NCI-H510A (cell line): ENCODE measurements around the gene LTA4H.
A peak's percentile ranks its signal among the peaks of the same experiment; 100 is the strongest.
"Not testable (repeated sequence)": the region's sequence is repeated elsewhere in the genome, so short reads cannot be mapped to it uniquely, and the experiment has no call there.

Experiments
- DNase-seq: peaks from one replicate; lab custom pipeline; 2025; lab: John Stamatoyannopoulos, UW

The LTA4H gene

DNA sequence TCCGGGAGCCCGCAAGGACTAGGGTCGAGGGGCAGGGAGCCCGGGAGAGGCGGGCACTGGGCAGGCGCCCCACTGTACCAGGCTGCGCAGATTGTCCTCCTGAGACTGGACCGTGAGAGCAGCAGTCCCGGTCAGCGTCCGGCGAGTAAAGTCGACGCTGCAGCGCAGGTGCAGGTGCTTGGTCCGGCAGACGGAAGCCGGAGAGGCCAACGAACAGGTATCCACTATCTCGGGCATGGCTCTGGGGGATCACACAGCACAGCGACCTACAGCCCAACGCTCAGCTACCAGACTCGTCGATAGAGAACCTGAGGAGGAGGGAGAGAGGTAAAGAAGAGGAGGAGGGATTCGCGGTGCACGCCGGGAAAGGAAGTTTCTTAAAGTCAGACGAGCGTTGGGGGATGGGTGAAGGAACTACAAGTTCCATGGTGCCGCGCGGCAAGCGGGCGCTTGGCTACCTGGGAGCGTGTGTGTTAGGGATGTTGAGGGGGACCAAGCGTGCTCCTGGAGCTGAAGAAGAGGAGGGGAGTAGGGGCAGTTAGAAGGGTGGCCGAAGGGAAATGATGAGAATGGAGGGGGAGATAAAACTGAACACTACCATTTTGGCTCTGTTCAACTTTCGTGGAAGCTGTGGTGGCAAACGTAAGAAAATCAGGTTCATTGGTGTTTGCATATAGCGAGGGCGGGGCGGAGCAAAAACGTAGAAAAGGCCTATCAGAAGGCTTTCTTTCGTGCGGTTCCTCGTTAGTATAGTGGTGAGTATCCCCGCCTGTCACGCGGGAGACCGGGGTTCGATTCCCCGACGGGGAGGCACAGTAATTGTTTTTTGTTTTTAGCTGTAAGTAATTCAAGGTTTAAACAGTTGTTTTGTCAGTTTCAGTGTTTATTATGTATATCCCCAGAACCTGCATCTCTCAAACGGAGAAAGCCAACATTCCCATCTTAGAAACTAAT, at the start of gene LTA4H:
TSS of gene LTA4H (minus strand) at position 305 of the 954 bp plus-strand sequence. CDS start at position 237, 68 bp downstream.
- DNase-seq = peak; percentile 99

DNA sequence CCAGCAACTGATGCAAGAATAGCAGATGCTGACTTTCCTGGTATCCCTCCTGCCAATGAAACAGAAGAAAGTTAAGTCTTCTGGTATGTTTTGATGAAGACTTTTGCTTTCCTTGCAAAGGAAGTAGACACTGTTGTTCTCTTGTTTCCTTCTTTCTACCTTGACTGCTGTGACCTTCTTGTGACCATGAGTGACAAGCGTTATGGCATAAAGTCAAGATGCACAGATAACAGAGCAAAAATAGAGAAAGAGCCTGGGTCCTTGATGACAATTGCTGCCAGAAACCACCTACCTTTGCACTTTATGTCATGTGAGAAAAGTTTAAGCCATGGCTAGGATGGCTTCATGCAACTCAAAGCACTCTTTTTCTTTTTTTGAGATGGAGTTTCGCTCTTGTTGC, 49.2 kb upstream of the LTA4H start:
- no peak for DNase-seq

DNA sequence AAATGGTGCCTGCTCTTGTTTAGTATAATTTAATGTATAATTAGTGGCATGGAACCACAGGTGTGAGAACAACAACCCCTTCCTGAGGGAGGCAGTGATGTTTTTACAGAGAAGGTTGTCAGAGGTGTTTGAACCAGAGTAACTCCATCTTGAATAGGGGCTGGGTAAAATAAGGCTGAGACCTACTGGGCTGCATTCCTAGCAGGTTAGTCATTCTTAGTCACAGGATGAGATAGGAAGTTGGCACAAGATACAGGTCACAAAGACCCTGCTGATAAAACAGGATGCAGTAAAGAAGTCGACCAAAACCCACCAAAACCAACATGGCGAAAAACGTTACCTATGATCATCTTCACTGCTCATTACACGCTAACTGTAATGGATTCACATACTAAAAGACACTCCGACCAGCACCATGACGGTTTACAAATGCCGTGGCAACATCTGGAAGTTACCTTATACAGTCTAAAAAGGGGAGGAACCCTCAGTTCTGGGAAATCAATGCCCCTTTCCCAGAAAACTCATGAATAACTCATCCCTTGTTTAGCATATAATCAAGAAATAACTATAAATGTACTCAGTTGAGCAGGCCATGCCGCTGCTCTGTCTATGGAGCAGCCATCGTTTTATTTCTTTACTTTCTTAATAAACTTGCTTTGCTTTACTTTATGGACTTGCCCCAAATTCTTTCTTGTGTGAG, 47.8 kb upstream of the LTA4H start:
- no peak for DNase-seq

DNA sequence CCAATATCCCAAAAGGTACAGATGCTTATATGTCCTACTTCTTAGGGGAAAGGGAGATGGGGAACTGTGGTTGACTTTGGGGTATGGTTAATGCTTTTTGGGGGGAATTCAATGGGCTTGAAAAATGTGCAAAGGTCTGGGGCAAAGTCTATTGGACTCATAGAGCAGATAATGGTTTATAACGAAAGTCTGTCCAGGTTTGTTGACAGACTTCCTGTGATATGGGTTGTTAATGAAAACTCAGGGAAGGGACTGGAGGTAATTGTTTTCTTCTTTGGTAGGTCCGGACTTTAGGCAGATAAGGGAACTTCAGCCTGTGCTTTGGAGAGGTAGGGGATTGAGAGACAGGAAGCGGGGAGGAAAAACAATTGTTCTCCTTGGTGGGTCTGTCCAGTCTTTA, 46.2 kb upstream of the LTA4H start:
- no peak for DNase-seq

DNA sequence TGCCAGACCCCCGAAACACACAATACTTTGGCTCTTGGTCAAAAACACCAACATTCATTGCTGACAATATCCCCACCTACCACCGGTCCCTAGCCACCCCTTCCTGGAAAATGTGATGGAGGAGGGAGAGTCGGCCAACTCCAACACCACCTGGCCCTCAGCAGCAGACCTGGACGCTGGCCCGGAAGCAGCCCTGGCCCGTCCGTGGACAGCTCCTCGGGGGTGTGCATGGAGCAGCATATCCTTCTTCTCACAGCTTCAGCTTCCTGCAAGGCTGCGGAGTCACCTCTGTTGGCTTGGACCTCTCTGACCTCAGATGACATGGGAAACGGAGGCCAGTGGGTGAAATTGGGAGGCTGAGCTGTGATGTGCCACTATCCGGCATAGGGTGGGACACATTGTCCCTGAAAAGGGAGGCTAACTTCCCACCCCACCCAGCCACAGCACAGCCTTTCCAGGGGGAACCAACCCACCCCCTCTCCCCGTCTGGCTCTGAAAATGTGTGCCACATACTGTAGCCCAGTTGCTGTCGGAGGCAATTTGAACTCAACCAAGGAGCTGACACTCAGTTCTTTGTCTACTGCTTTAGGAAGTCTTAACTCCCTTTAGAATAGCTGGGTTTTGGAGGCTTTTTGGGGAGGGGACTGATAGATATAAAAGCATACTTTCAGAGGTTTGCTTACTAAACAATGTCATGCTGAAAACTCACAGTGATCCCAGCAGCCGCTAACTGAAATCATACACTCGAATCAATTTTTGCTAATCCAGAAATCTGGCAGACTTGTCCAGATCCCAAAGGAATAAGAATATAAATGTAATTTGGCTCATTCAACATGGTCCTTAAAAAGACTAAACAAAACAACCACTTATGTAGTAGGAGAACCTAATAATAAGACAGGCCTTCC, 43.1 kb upstream of the LTA4H start:
- no peak for DNase-seq

DNA sequence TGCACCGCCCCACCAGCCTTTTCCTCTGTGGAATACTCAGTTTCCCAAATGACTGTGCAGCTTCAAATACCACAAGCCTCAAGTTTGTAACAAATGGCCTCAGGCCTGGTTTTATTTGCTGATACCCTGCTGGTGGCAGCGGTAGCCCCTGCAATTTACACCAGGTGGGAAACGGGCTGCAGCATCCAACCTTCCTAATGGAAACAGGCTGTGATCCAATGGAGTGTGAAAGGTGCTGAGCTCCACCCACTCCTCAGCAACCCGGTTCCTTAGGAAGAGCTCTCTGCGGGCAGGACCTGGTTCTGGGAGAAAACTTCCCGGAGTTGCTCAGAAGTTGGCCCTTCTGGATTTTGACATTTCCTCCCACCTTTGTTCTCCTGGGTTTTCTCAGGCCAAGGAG, 41.7 kb upstream of the LTA4H start:
- DNase-seq = no peak

DNA sequence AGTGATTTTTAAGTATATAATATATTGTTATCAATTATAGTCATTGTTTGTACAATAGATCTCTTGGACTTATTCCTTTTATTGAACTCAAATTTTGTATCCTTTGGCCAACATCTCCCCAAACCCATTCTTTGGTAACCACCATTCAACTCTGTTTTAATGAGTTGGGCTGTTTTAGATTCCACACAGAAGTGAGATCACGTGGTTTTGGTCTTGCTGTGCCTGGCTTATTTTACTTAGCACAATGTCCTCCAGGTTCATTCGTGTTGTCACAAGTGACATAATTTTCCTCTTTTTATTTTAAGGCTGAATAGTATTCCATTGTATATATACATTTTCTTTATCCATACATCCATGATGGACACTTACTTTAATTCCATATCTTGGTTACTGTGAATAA, 40.2 kb upstream of the LTA4H start:
- DNase-seq = no peak

DNA sequence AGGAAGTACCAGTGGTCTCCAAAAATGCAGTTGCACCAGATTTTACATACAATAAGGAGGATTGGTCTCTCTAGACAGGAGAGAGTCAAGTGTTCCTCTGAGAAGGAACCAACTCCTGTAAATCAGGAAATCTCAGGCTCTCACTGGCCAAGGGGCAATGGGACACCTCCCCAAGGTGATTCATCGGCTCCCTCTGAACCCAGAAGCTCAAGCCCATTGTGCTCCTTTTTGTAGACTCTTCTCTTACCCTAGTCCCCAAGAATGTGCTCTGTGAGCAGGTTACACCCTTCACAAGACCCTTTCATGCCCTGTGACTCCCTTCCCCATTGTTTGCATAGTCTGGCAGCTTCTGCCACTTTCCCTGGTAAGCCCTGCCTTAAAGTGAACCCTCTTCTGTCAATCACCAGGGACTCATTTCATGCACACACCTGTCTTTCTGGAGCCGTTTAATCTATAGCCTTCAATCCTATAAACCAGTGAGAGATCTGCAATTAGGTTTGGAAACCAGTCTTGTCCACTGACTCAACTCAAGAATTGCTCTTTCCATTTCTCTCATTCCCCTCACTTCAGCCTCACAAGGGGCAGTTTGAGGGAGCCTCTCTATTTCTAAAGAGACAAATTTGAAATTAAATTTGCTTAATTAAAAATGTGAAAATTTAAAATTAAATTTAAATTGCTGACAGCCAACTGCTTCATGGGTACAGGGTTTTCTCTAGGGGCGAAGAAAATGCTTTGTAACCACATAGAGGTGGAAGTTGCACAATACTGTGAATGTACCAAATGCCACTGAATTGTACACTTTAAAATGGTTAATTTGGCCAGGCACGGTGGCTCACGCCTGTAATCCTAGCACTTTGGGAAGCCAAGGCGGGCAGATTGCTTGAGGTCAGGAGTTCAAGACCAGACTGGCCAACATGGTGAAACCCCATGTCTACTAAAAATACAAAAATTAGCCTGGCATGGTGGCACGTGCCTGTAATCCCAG, 38.3 kb upstream of the LTA4H start:
- DNase-seq = peak; percentile 10

DNA sequence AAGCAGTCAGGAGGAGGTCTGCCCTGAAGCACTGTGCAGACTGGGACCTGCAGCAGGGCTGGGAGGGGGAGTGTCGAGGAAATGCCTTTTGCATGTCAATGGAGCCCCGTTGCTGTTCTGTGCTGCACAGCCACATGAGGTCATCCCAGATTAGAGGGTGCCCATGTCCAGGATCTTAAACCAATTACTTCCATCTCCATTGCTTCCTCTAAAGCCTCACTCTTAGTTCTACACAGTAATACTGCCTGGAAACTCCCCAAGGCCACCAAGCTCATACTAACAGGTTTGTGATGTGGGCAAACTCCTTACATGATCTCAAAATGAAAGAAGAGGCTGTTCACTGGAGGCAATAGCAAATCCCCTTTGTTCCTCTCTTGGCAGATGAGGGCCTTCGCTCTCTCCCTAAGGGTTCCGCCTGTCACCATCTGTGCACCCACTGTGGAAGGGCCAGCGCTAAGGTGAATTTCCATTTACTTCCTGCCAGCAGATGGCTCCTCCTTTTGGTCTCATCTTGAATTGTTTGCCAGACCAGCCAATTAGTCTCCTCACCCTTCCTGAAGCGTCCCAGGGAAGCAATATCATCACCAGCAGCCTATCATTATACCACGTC, 35.4 kb upstream of the LTA4H start:
- no peak for DNase-seq

DNA sequence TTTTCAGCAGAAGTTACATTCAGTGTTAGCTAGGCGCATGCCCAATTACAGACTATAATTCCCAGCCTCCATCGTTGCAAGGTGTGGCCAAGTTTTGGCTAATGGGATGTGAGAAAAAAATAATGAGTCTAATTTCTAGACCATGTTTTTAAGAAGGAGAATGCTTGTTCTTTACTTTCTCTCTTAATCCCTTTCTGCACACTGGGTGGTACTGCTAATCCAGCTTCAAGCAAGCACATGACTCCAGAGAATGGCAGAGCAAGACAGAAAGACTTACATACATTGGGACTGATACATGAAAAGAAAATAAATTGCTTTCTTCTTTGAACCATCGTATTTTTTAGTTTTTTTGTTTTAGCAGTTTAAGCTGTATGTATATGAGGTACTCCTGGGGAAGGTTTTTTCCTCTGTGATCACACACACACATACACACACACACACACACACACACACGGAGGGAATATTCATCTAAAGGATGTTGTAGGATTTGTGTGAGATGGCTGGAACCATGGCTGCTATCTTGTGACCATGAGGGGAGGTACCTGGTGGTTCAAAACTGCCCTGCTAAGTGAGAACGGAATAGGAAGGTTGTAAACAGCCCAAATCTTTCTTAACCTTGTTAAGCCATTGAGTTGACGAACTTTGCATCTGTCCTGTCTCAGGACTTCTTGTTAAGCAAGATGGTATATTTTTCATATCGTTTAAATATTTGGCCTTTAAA, 34.3 kb upstream of the LTA4H start:
- no peak for DNase-seq

DNA sequence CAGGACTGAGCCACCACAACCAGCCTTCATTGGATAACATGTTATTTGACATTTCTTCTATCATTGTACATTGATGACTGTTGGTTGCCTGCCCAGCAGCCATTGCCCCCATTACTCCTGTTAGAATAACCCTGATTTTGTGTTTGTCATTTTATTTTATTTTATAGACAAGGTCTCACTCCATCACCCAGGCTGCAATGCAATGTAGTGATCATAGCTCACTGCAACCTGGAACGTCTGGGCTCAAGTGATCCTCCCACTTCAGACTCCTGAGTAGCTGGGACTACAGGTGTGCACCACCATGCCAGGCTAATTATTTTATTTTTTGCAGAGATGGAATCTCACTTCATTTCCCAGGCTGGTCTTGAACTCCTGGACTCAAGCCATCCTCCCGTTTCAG, 33.2 kb upstream of the LTA4H start:
- no peak for DNase-seq

DNA sequence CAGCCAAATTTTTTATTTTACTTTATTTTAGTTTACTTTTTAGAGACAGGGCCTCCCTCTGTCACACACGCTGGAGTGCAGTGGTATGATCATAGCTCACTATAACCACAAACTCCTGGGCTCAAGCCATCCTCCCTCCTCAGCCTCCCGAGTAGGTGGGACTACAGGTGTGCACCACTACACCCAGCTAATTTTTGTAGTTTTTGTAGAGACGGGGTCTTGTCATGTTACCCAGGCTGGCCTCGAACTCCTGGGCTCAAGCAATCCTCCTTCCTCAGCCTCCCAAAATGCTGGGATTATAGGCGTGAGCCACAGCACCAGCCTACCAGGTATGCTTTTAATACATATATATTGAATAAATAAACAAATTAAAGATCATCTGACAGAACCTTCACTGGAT, 32.7 kb upstream of the LTA4H start:
- no peak for DNase-seq

DNA sequence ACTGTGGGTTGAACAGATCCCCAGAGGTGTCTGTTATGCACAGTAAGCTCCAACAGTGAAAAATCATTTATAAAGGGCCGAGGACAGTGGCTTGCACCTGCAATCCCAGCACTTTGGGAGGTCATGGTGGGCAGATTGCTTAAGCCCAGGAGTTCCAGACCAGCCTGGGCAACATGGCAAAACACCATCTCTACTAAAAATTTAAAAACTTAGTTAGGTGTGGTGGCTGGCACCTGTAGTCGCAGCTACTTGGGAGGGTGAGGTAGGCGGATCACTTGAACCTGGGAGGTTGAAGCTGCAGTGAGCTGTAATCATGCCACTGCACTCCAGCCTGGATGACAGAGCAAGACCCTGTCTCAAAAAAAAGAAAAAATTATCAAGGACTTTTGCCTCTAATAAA, 30.4 kb upstream of the LTA4H start:
- DNase-seq = not testable (repeated sequence)

DNA sequence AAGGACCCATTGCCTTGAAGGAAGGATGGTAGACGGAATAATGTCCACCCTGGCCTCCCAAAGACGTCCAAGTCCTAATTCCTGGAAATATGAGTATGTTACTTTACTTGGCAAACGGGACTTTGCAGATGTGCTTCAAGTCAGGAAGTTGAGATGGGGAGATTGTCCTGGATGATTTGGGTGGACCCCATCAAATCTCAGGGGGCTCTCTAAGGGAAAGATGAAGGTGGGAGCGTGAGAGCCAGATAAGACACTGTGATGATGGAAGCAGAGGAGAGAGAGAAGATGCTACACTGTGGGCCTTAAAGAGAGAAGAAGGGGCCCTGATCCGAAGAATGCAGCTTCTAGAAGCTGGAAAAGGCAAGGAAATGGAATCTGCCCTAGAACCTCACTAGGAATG, 29.6 kb upstream of the LTA4H start:
- DNase-seq = no peak

DNA sequence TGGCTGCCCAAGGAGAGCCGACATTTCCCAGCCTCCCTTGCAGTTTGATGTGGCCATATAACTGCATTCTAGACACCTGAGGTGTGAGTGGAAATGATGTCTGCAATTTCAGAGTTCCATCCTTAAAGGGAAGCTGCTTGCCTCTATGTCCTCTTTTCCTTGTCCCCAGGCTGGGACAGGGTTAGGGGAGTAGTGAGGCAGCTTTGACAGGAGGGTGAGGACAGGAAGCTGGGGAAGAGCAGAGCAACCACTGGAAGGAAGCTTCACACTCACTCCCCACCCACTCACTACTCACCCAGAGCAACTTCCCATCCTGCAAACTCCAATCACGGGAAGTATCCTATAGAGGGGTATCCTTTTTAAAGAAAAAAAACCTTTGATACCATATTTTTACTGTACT, 28.9 kb upstream of the LTA4H start:
- no peak for DNase-seq

DNA sequence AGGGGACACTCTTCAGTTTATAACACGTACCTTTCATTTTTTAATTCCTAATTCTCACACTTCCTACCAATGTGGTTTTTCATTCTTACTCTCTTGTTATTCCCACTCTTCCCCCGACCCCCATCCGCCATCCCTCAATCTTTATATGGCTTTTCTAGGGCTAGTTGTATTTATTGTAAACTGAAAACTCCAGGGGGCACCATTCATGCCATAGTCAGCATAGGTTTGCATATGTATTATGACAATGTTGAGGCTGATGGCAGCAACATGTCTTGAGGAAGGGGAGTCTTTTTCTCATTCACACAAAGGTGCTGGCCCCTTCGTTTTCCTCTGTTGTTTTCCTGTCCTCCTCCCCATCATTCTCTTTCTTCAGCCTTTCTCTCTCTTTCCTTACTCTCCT, 27.7 kb upstream of the LTA4H start:
- no peak for DNase-seq

DNA sequence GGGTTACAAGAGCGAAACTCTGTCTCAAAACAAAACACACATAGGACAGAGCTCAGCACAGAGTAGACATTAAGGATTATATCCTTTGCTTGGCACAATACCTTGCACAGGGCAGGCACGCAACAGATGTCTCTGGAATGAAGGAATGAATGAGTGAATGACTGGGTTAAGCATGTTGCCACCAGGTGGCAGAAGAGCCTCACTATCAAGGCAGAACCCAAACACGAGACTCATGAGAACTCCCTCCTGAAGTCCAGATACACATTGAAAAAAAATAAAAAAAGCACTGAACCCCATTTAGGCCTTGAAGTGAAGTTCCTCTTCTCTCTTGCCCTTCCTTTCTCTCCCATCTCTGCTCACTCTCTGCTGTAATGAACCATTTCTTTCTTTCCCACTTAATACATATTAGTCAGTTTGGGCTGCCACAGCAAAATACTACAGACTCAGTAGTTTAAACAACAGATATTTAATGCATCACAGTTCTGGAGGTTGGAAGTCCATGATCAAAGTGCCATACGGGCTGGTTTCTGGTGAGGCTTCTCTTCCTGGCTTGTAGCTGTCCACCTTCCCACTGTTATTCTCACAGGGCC, 26.6 kb upstream of the LTA4H start:
- DNase-seq = no peak

DNA sequence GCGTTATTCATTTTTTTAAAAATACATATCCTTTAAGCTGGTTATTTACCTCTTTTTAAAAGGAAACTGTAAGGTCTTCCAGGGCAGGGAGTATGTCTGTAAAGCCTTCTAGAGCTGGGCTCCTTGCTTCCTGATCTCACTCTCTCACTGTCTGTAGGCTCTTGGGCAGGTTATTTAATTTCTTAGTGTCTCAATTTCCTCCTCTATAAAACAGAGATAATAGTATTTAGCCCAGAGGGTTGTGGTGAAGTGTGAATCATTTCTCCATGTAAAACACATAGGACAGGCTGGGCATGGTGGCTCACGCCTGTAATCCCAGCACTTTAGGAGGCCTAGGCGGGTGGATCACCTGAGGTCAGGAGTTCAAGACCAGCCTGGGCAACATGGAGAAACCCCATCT, 25.9 kb upstream of the LTA4H start:
- no peak for DNase-seq

DNA sequence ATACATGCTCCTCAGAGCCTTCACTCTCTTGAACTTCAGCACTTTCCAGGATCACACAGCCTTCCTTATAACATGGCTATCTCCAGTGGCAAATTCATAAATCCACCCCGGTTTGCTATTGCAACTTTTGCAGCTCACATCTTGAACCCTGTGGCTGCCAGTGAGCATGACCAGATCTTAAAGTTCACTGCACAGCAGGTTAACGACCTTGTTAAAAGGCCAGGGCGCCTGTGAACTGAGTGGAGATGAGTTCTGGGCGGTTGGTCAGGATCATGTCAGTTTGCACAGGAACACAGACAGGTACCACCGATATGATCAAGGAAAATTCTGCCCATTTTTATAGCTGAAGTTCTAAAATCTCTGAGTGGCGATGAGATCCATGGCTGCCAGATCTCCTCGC, 24.7 kb upstream of the LTA4H start:
- no peak for DNase-seq
